HFFc6 (cell line): ENCODE measurements around the gene UQCRQ. TPM values are rescaled to one million over a fixed set of nuclear protein-coding genes. Genes with fewer than 3 reads are reported as not detected.
A peak's percentile ranks its signal among the peaks of the same experiment; 100 is the strongest.

Experiments
- DNase-seq: peaks from one replicate; pipeline ENCODE4 v3.0.0-alpha.2; 2018
- H3K27ac Mint-ChIP-seq: 2 replicates; pipeline ENCODE4 v1.8.0; 2020; ENCODE audit warnings: mild to moderate bottlenecking, mixed read lengths
- H3K27me3 Mint-ChIP-seq: 2 replicates; pipeline ENCODE4 v1.8.0; 2021; ENCODE audit warnings: mild to moderate bottlenecking, moderate library complexity, mixed read lengths; ENCODE audit not compliant: insufficient read depth
- H3K36me3 Mint-ChIP-seq: 2 replicates; pipeline ENCODE4 v1.8.0; 2021; ENCODE audit warnings: low read depth, mixed read lengths
- H3K4me1 Mint-ChIP-seq: 2 replicates; pipeline ENCODE4 v1.8.0; 2020; ENCODE audit warnings: low read depth, mixed read lengths
- H3K4me3 Mint-ChIP-seq: 2 replicates; pipeline ENCODE4 v1.8.0; 2020; ENCODE audit warnings: mild to moderate bottlenecking, moderate library complexity, mixed read lengths
- H3K9me3 Mint-ChIP-seq: 2 replicates; pipeline ENCODE4 v1.8.0; 2020; ENCODE audit warnings: mild to moderate bottlenecking, mixed read lengths
- CTCF ChIP-seq: fragments of 200-600 bp; sonication (generic); IDR thresholded peaks from 2 replicates; pipeline ENCODE4 v1.5.0; 2021; ENCODE audit warnings: antibody characterized with exemption, mild to moderate bottlenecking
- total RNA-seq, 6 experiments: library from RNA; stranded (reverse); fragmentation: NEBNext Ultra II Directional; extraction: Animal tissue kit (Norgen Biotek cat#: 25700); gene quantifications; 2 replicates in 1 of 6; 3 replicates in 5 of 6; pipeline ENCODE4 v1.2.3, GENCODE V29; 2021

Gene UQCRQ
- total RNA-seq, 6 experiments from 2014 or later, result 501 to 678 (median 615) TPM

DNA sequence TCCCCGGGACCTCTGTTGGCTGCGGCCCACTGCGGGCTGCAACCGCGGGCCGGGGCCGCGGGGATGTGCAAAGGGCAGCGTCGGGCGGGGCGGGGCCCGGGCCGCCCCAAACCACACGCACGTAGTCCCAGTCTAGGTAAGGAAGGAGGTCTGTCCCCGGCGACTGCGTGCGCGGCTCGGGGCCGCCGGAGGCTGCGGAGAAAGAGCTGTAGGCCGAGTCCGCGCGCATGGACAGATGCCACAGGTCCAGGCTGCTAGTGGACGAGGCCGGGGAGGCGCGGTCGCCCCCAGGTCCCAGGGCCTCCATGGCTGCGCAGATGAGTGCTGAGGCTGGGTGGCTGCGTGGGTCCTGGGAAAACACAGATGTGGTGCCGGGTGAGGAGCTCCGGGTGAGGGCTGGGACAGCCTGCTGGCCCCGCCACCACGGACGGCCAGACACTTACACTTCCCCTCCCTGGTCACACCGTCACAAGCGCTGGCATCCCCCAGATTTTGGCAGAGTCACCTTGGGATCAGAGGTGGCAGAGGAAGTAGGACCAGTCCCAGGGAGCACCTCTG is 40.5 kb upstream of the UQCRQ start:
- DNase-seq, result no peak
- H3K4me3 Mint-ChIP-seq, result no peak overlapping the region
- H3K4me1 Mint-ChIP-seq, result peaks cover 8% of the 10 kb centered on the region
- no peaks in the 10 kb centered on the region for H3K9me3 Mint-ChIP-seq
- H3K36me3 Mint-ChIP-seq, result no peaks in the 10 kb centered on the region
- no peak overlapping the region for H3K27ac Mint-ChIP-seq
- H3K27me3 Mint-ChIP-seq, result peaks cover 3% of the 10 kb centered on the region; the same call in 1 of the 2 replicates
- no peak for TF ChIP-seq CTCF

GRCh38 chr5:132826424-132827082 is 39.9 kb upstream of the UQCRQ start:
- TF ChIP-seq CTCF, result no peak
- Mint-ChIP-seq H3K4me3 (no peak overlapping the region), H3K27me3 (peaks cover 3% of the 10 kb centered on the region), H3K27ac (no peak overlapping the region), H3K4me1 (peaks cover 14% of the 10 kb centered on the region), H3K9me3 (no peaks in the 10 kb centered on the region), H3K36me3 (no peaks in the 10 kb centered on the region)
- no peak for DNase-seq

DNA sequence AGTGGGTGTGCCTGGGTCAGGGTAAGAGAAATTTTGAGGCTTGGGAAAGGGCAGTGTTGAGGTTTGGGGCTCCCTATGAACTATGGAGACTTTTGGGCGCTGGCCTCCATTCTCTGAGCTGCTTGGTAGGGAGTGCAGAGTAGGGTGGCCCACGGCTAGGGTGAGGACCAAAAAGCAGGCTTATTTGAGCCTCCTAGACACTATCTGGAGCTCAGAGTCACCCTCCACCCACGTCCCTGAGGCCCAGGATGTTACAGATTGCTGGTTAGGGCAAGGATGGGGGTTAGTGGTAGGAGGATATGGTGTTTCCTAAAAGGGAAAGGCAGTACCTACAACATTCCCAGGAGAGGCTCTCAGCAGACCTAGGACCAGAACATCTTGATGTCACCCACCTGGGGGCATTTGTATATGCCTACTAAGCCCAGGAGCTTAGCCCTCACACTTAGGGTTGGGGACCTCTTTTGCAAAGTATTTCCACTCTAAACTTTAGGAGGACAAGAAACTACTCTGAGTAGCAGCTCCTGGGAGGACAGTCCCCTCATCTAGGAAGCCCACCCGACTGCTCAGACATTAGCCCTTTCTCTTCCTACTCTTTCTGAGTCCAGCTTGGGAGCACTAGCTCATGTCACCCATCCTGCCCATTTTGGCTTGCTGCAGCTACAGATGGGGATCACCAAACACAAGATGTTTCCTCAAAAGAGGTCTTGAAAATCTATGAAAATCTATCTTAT is 38.3 kb upstream of the UQCRQ start:
- TF ChIP-seq CTCF, result no peak
- Mint-ChIP-seq H3K27me3 (peaks cover 2% of the 10 kb centered on the region), H3K4me1 (peaks cover 14% of the 10 kb centered on the region), H3K4me3 (no peak overlapping the region), H3K36me3 (no peaks in the 10 kb centered on the region), H3K9me3 (no peaks in the 10 kb centered on the region), H3K27ac (no peak overlapping the region)
- no peak for DNase-seq

DNA sequence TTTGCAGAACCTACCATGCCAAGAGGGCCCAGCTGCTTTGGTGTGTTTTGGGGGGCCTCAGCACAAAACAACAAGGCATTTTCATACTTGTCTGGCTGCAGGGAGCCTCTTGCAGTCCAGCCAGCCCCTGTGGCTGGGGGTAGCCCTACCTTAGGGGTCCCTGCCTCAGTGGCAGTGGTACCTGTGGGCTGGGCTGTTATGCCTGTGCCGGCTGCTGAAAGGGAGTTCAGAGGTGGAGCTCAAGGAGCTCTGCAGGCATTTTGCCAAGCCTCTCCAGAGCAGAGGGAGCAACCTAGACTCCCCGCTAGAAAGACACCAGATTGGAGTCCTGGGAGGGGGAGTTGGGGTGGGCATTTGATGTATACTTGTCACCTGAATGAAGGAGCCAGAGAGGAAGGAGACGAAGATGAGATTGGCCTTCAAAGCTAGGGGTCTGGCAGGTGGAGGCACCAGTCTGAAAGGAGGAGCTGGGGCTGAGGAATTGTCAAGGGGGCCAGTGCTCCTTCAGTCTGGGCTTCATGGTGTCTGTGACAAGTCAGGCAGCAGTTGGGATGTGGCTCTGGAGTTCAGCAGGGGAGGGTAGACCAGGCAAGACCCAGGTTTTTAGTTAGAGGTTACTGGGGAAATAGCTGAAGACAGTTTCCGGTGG is 37.5 kb upstream of the UQCRQ start:
- Mint-ChIP-seq H3K4me3 (peak overlapping the region; percentile 86), H3K36me3 (no peaks in the 10 kb centered on the region), H3K27me3 (peaks cover 2% of the 10 kb centered on the region), H3K27ac (peak overlapping the region; percentile 60), H3K9me3 (no peaks in the 10 kb centered on the region), H3K4me1 (peaks cover 14% of the 10 kb centered on the region)
- DNase-seq, result no peak
- no peak for TF ChIP-seq CTCF

DNA sequence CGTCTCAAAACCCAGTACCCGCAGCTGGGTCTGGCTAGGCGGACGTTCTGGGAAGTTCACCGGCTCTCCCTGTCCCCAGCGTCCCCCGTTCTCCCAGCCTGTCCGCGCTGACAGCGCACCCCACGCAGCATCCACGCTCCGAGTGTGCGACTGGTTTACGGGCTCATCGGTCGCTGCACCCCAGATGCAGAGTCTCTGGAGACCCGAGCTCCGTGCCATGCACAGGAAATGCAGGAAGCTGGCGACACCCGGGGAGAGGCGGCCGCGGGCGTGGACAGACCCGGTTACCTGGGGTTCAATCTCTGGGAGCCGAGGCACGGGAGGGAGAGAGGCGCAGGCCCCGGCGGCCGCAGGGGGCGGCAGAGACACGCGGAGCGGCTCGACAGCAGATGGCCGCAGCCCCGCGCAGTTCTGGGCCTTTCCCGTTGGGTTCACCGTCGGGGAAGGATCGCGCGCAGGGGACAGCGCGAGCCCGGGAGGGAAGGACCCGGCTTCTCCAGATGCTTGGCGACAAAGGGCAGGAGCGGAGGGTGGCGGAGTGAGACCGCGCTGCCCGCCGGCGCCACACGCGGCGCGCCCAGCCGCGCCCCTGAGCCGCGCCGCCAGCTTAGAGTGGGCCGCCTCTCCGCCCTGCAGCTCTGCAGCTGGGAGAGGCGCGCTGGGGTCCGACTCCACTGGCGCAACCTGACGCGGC is 36.6 kb upstream of the UQCRQ start:
- peak; percentile 51 for DNase-seq
- Mint-ChIP-seq H3K27me3 (peaks cover 2% of the 10 kb centered on the region), H3K4me3 (peak overlapping the region; percentile 86), H3K9me3 (no peaks in the 10 kb centered on the region), H3K4me1 (peaks cover 14% of the 10 kb centered on the region), H3K27ac (peak overlapping the region; percentile 72), H3K36me3 (no peaks in the 10 kb centered on the region)
- TF ChIP-seq CTCF, result peak; percentile 90
